Left ventricle myocardium inferior (tissue), 1 donor: Measurements from ENCODE around the gene ZMYND15. TPM values are rescaled to one million over a fixed set of nuclear protein-coding genes. Genes with fewer than 3 reads are reported as not detected.

Experiments used
- DNase-seq: peaks from one replicate; pipeline ENCODE4 v3.0.0-alpha.2; 2020
- H3K27ac ChIP-seq: fragments of 200-600 bp; replicated peaks from 2 replicates; pipeline ENCODE4 v1.8.0; 2021
- H3K27me3 ChIP-seq: fragments of 200-600 bp; 2 replicates; pipeline ENCODE4 v1.8.0; 2021; ENCODE audit warnings: low read depth
- H3K36me3 ChIP-seq: fragments of 200-600 bp; 2 replicates; pipeline ENCODE4 v1.8.0; 2021
- H3K4me1 ChIP-seq: fragments of 200-600 bp; 2 replicates; pipeline ENCODE4 v1.8.0; 2021
- H3K4me3 ChIP-seq: fragments of 200-600 bp; 2 replicates; pipeline ENCODE4 v1.8.0; 2021; ENCODE audit warnings: mild to moderate bottlenecking, moderate library complexity
- H3K9me3 ChIP-seq: fragments of 200-600 bp; replicated peaks from 2 replicates; pipeline ENCODE4 v1.8.0; 2021
- CTCF ChIP-seq: fragments of 200-600 bp; IDR thresholded peaks from 2 replicates; pipeline ENCODE4 v1.8.0; 2021; ENCODE audit warnings: antibody characterized with exemption, mild to moderate bottlenecking, borderline replicate concordance
- intact Hi-C: fragments of 100-400 bp; cut with micrococcal nuclease; formaldehyde crosslinking; loops from one replicate; pipeline ENCODE4 v1.11.0; 2022
- total RNA-seq: library from RNA; stranded (reverse); fragmentation: NEBNext Ultra II Directional; extraction: Animal tissue kit (Norgen Biotek cat#: 25700); gene quantifications from one replicate; pipeline ENCODE4 v1.2.1, GENCODE V29; 2021
- donor health status: DM: no; HTN: yes; CAD: no; lungs with severe emphysema.

The ZMYND15 gene
- total RNA-seq, 1 donor from 2014 or later: 0.08 TPM

GRCh38 chr17:4772235-4772613 is 32.6 kb downstream of the ZMYND15 start:
- no peak for TF ChIP-seq CTCF
- Histone ChIP-seq H3K36me3 (no peaks in the 10 kb centered on the region), H3K4me1 (no peaks in the 10 kb centered on the region), H3K9me3 (no peaks in the 10 kb centered on the region), H3K4me3 (no peak overlapping the region), H3K27me3 (peaks cover 60% of the 10 kb centered on the region), H3K27ac (no peak overlapping the region)
- DNase-seq: no peak
- intact Hi-C loops: no loop called here

GRCh38 chr17:4777969-4778760 is 38.5 kb downstream of the ZMYND15 start:
- no peaks in the 10 kb centered on the region for H3K9me3 ChIP-seq
- H3K27me3 ChIP-seq: peaks cover 92% of the 10 kb centered on the region
- H3K4me3 ChIP-seq: no peak overlapping the region
- intact Hi-C loops: no loop called here
- no peak for DNase-seq
- no peaks in the 10 kb centered on the region for H3K36me3 ChIP-seq
- no peaks in the 10 kb centered on the region for H3K4me1 ChIP-seq
- no peak overlapping the region for H3K27ac ChIP-seq
- TF ChIP-seq CTCF: no peak

GRCh38 chr17:4780325-4780955 is 40.8 kb downstream of the ZMYND15 start:
- Histone ChIP-seq H3K4me1 (peaks cover 5% of the 10 kb centered on the region), H3K4me3 (no peak overlapping the region), H3K27me3 (peaks cover 98% of the 10 kb centered on the region), H3K36me3 (no peaks in the 10 kb centered on the region), H3K27ac (no peak overlapping the region), H3K9me3 (no peaks in the 10 kb centered on the region)
- no peak for TF ChIP-seq CTCF
- DNase-seq: no peak
- intact Hi-C loops: no loop called here

- no peak for DNase-seq
- peaks cover 27% of the 10 kb centered on the region for H3K4me1 ChIP-seq
- no peak overlapping the region for H3K27ac ChIP-seq
- no peaks in the 10 kb centered on the region for H3K36me3 ChIP-seq
- no peak for TF ChIP-seq CTCF
- intact Hi-C loops: no loop called here
- peaks cover 88% of the 10 kb centered on the region for H3K27me3 ChIP-seq
- no peaks in the 10 kb centered on the region for H3K9me3 ChIP-seq
- no peak overlapping the region for H3K4me3 ChIP-seq
Observed at GRCh38 chr17:4782652-4783051, 43.0 kb downstream of the ZMYND15 start.

GRCh38 chr17:4785311-4786105 is 45.9 kb downstream of the ZMYND15 start:
- Histone ChIP-seq H3K27ac (no peak overlapping the region), H3K36me3 (no peaks in the 10 kb centered on the region), H3K27me3 (peaks cover 60% of the 10 kb centered on the region), H3K9me3 (no peaks in the 10 kb centered on the region), H3K4me3 (peak overlapping the region; percentile 57), H3K4me1 (peaks cover 52% of the 10 kb centered on the region)
- TF ChIP-seq CTCF: no peak
- DNase-seq: no peak
- intact Hi-C loops: loop anchor here (5.0 kb wide), 1 partner anchor 102 kb away; no protein-coding TSS in a partner anchor
